HCT116 (cell line): ENCODE measurements around the gene RC3H1. TPM values are rescaled to one million over a fixed set of nuclear protein-coding genes. Genes with fewer than 3 reads are reported as not detected.

ENCODE experiments used
- ATAC-seq: fragments of 200-7000 bp; cut with Tn5 transposase; 2 replicates; pipeline ENCODE4 v1.9.1; 2020; ENCODE audit warnings: mild to moderate bottlenecking, moderate library complexity
- BruUV-seq: library from RNA; stranded (reverse); fragments of 400-500 nt; replicated peaks from 2 replicates; lab custom pipeline; 2021; lab: Mats Ljungman, UMichigan
- CTCF ChIA-PET: fragments of 300-600 bp; sonication (Branson Sonifier 250); formaldehyde crosslinking; loops from one replicate; lab custom pipeline; 2021; ENCODE audit warnings: antibody characterized with exemption; lab: Charles Lee
- POLR2A ChIA-PET: fragments of 300-600, 350-600 bp; sonication (Branson Sonifier 250); formaldehyde crosslinking; loops from one replicate; lab custom pipeline; 2021; ENCODE audit warnings: antibody characterized with exemption; lab: Charles Lee
- RAD21 ChIA-PET, 2 experiments: fragments of 300-600 bp; sonication (Branson Sonifier 250); formaldehyde crosslinking; loops; one replicate each; lab custom pipeline; 2023; ENCODE audit warnings: low total read pairs in 2 of 2; ENCODE audit not compliant: uncharacterized antibody in 2 of 2, unreplicated experiment in 2 of 2, low non-redundant PET in 1 of 2; lab: Charles Lee
- DNase-seq: peaks from one replicate; pipeline ENCODE4 v3.0.0-alpha.2; 2010; ENCODE audit warnings: low read depth, low spot score
- H2AFZ ChIP-seq: fragments of 200-600 bp; shearing (Covaris generic), sonication (generic); 2 replicates; pipeline ENCODE4 v1.6.1; 2017; ENCODE audit warnings: low read depth, mixed run types, mixed read lengths, antibody characterized with exemption, low read length; ENCODE audit not compliant: poor library complexity, severe bottlenecking
- H3K27ac ChIP-seq: 2 replicates; pipeline ENCODE4 v1.5.1; 2012; ENCODE audit warnings: low read depth, low read length
- H3K27me3 ChIP-seq: fragments of 200-600 bp; sonication (generic); 2 replicates; pipeline ENCODE4 v1.6.1; 2016; ENCODE audit warnings: mixed run types, low read length, mixed read lengths; ENCODE audit not compliant: insufficient read depth
- H3K36me3 ChIP-seq, 2 experiments: fragments of 200-500 bp in 1 of 2; fragments of 200-600 bp in 1 of 2; sonication (Bioruptor generic) in 1 of 2; sonication (generic) in 1 of 2; 2 replicates each; pipeline versions ENCODE4 v1.5.1 to v1.6.1; 2014 to 2016; ENCODE audit warnings: low read length in 2 of 2, inconsistent platforms in 1 of 2, mixed read lengths in 1 of 2, mixed run types in 1 of 2; ENCODE audit not compliant: insufficient read depth in 2 of 2, control insufficient read depth in 1 of 2
- H3K4me1 ChIP-seq, 2 experiments: fragments of 200-600 bp in 1 of 2; sonication (generic) in 1 of 2; 2 replicates each; pipeline versions ENCODE4 v1.5.1 to v1.6.1; 2012 to 2017; ENCODE audit warnings: low read length in 2 of 2, inconsistent platforms in 1 of 2, mild to moderate bottlenecking in 1 of 2, mixed read lengths in 1 of 2, mixed run types in 1 of 2, moderate library complexity in 1 of 2; ENCODE audit not compliant: insufficient read depth in 2 of 2, control insufficient read depth in 1 of 2
- H3K4me2 ChIP-seq: fragments of 200-600 bp; sonication (generic); 2 replicates; pipeline ENCODE4 v1.6.1; 2017; ENCODE audit warnings: mixed run types, low read length, mixed read lengths
- H3K4me3 ChIP-seq, 2 experiments: fragments of 200-600 bp in 1 of 2; sonication (generic) in 1 of 2; replicated peaks in 1 of 2; 2 replicates each; pipeline ENCODE4 v1.5.1; 2011 to 2016; ENCODE audit warnings: low read length in 2 of 2, control low read depth in 1 of 2, low read depth in 1 of 2, mild to moderate bottlenecking in 1 of 2, mixed read lengths in 1 of 2, mixed run types in 1 of 2
- H3K79me2 ChIP-seq: fragments of 200-600 bp; sonication (generic); 2 replicates; pipeline ENCODE4 v1.6.1; 2017; ENCODE audit warnings: mild to moderate bottlenecking, mixed run types, low read length, moderate library complexity, mixed read lengths; ENCODE audit not compliant: insufficient read depth
- H3K9ac ChIP-seq: fragments of 200-600 bp; sonication (generic); 2 replicates; pipeline ENCODE4 v1.6.1; 2016; ENCODE audit warnings: low read length, mixed read lengths
- H3K9me2 ChIP-seq: fragments of 200-600 bp; sonication (generic), shearing (Covaris generic); 2 replicates; pipeline ENCODE4 v1.6.1; 2017; ENCODE audit warnings: mixed run types, mild to moderate bottlenecking, moderate library complexity; ENCODE audit not compliant: insufficient read depth
- H3K9me3 ChIP-seq, 2 experiments: fragments of 200-500 bp in 1 of 2; fragments of 200-600 bp in 1 of 2; sonication (Bioruptor generic) in 1 of 2; sonication (generic) in 1 of 2; 2 replicates each; pipeline ENCODE4 v1.6.1; 2014 to 2017; ENCODE audit warnings: low read length in 2 of 2, mixed read lengths in 2 of 2, inconsistent platforms in 1 of 2, low read depth in 1 of 2, mild to moderate bottlenecking in 1 of 2, mixed run types in 1 of 2, moderate library complexity in 1 of 2; ENCODE audit not compliant: control insufficient read depth in 1 of 2, insufficient read depth in 1 of 2
- H4K20me1 ChIP-seq: fragments of 200-600 bp; sonication (generic), shearing (Covaris generic); 2 replicates; pipeline ENCODE4 v1.6.1; 2017; ENCODE audit warnings: mixed run types, mild to moderate bottlenecking, moderate library complexity; ENCODE audit not compliant: insufficient read depth
- ATF3 ChIP-seq: IDR thresholded peaks from 2 replicates; pipeline ENCODE4 v1.6.1; 2012
- ELF1 ChIP-seq: IDR thresholded peaks from 2 replicates; pipeline ENCODE4 v1.6.1; 2012; ENCODE audit warnings: low read depth, borderline replicate concordance
- EZH2phosphoT487 ChIP-seq: fragments of 200-600 bp; IDR thresholded peaks from 2 replicates; pipeline ENCODE4 v1.6.1; 2018; ENCODE audit warnings: antibody characterized with exemption, borderline replicate concordance
- POLR2AphosphoS5 ChIP-seq: IDR thresholded peaks from 2 replicates; pipeline ENCODE4 v1.6.1; 2011; ENCODE audit warnings: mild to moderate bottlenecking, low read depth, low read length, moderate library complexity
- SIN3A ChIP-seq: IDR thresholded peaks from 2 replicates; pipeline ENCODE4 v1.6.1; 2012; ENCODE audit warnings: low read depth
- TCF7L2 ChIP-seq: IDR thresholded peaks from 2 replicates; pipeline ENCODE4 v1.7.0; 2011; ENCODE audit warnings: borderline replicate concordance, inconsistent platforms; ENCODE audit not compliant: insufficient read depth, insufficient read length; ENCODE audit errors: extremely low read depth
- YY1 ChIP-seq: IDR thresholded peaks from 2 replicates; pipeline ENCODE4 v1.6.1; 2011; ENCODE audit warnings: low read length, low read depth, moderate library complexity, mild to moderate bottlenecking; ENCODE audit not compliant: insufficient replicate concordance; ENCODE audit errors: extremely low read depth
- ZBTB33 ChIP-seq: IDR thresholded peaks from 2 replicates; pipeline ENCODE4 v1.6.1; 2011; ENCODE audit warnings: mild to moderate bottlenecking, low read length, moderate library complexity; ENCODE audit not compliant: insufficient replicate concordance; ENCODE audit errors: extremely low read depth
- intact Hi-C: fragments of 100-400 bp; cut with micrococcal nuclease; formaldehyde crosslinking; loops from 2 replicates; pipeline ENCODE4 v1.10.0; 2022
- total RNA-seq: library from RNA; stranded (reverse); gene quantifications from one replicate; pipeline ENCODE4 v1.2.1, GENCODE V29; 2021; ENCODE audit not compliant: unreplicated experiment

The RC3H1 gene
- total RNA-seq, 1 experiment from 2014 or later = 23.6 TPM

GRCh38 chr1:173937062-173937461, 85.1 kb downstream of the RC3H1 start:
- Histone ChIP-seq H3K27me3 (no peaks in the 10 kb centered on the region), H3K27ac (no peak overlapping the region), H2AFZ (no peak overlapping the region), H3K4me2 (no peak overlapping the region), H3K9me2 (no peaks in the 10 kb centered on the region), H3K9me3 (no peaks in the 10 kb centered on the region), H3K79me2 (no peaks in the 10 kb centered on the region), H3K4me1 (no peaks in the 10 kb centered on the region), H3K9ac (no peak overlapping the region), H4K20me1 (no peaks in the 10 kb centered on the region), H3K36me3 (peaks cover 21 to 29% of the 10 kb centered on the region in 2 experiments; a peak in 3 of 4 replicates), H3K4me3 (no peak overlapping the region)
- DNase-seq (no peak), ATAC-seq (no peak)
- ChIA-PET RAD21 (no interaction called here), POLR2A (no interaction called here), CTCF (interaction anchor here (0.6 kb wide), 1 partner anchor 823 kb away, joined by 3 read pairs; no protein-coding TSS in a partner anchor)
- intact Hi-C loops = no loop called here
- TF ChIP-seq POLR2AphosphoS5 (no peak), EZH2phosphoT487 (no peak), ZBTB33 (no peak), YY1 (no peak), ATF3 (no peak), SIN3A (no peak), ELF1 (no peak), TCF7L2 (no peak)
- BruUV-seq = no TSS peak
